Esophagus muscularis mucosa (tissue), 3 donors: Measurements from ENCODE around the gene COX7A2.

ENCODE experiments used
- CTCF ChIP-seq, 3 experiments: fragments of 200-600 bp in 2 of 3; fragments of 450-650 bp in 1 of 3; sonication (generic) in 2 of 3; IDR thresholded peaks; one replicate each; pipeline ENCODE4 v1.5.1; 2017 to 2019; ENCODE audit warnings: antibody characterized with exemption in 3 of 3, mild to moderate bottlenecking in 2 of 3, moderate library complexity in 1 of 3
- POLR2A ChIP-seq: fragments of 450-650 bp; IDR thresholded peaks from one replicate; pipeline ENCODE4 v1.6.1; 2017; ENCODE audit warnings: antibody characterized with exemption, moderate library complexity, mild to moderate bottlenecking, low read depth

- TF ChIP-seq POLR2A = no peak
- TF ChIP-seq CTCF (IDR thresholded peaks at IDR 0.05) = no peak
These were observed 39.1 kb upstream of the COX7A2 start for GRCh38 chr6:75282706-75283105.
